HG03097 (cell line): ENCODE results near the gene GHR.

Experiments
- ATAC-seq: cut with Tn5 transposase; IDR thresholded peaks from one replicate; pipeline ENCODE4 v1.9.1; 2021; ENCODE audit not compliant: unreplicated experiment, low FRiP score

GHR gene

GRCh38 chr5:42423285-42424165, at the start of gene GHR:
Gene GHR, plus strand, starts transcription at chr5:42423439. Its CDS starts 142,436 bp downstream, at chr5:42565875.
- ATAC-seq, result peak; percentile 92

GRCh38 chr5:42374679-42375273, 48.5 kb upstream of the GHR start:
- no peak for ATAC-seq

GRCh38 chr5:42377496-42377895, 45.7 kb upstream of the GHR start:
- no peak for ATAC-seq

- ATAC-seq, result no peak
Measured at GRCh38 chr5:42381973-42382372, 41.3 kb upstream of the GHR start.

- ATAC-seq, result no peak
Measured at GRCh38 chr5:42387563-42387962, 35.7 kb upstream of the GHR start.

- no peak for ATAC-seq
Measured at GRCh38 chr5:42390115-42390514, 33.1 kb upstream of the GHR start.

- ATAC-seq, result no peak
Measured at GRCh38 chr5:42392917-42393316, 30.3 kb upstream of the GHR start.

GRCh38 chr5:42396111-42396510, 27.1 kb upstream of the GHR start:
- ATAC-seq, result no peak

- ATAC-seq, result no peak
Measured at GRCh38 chr5:42397267-42397666, 26.0 kb upstream of the GHR start.

- no peak for ATAC-seq
Measured at GRCh38 chr5:42399702-42400101, 23.5 kb upstream of the GHR start.

- ATAC-seq, result no peak
Measured at GRCh38 chr5:42400474-42400873, 22.8 kb upstream of the GHR start.

GRCh38 chr5:42403236-42403635, 20.0 kb upstream of the GHR start:
- no peak for ATAC-seq

- no peak for ATAC-seq
Measured at GRCh38 chr5:42404366-42404765, 18.9 kb upstream of the GHR start.

GRCh38 chr5:42419294-42419693, 3.9 kb upstream of the GHR start:
- no peak for ATAC-seq

- no peak for ATAC-seq
Measured at GRCh38 chr5:42422656-42423280, 471 bp upstream of the GHR start.

GRCh38 chr5:42426016-42426415, 2.8 kb downstream of the GHR start:
- no peak for ATAC-seq

- no peak for ATAC-seq
Measured at GRCh38 chr5:42429694-42430093, 6.5 kb downstream of the GHR start.

- no peak for ATAC-seq
Measured at GRCh38 chr5:42434047-42434724, 10.9 kb downstream of the GHR start.

GRCh38 chr5:42436051-42436450, 12.8 kb downstream of the GHR start:
- ATAC-seq, result no peak

GRCh38 chr5:42454216-42454995, 31.2 kb downstream of the GHR start:
- no peak for ATAC-seq
